ENCODE data around the gene SARM1.

SARM1 gene

DNA sequence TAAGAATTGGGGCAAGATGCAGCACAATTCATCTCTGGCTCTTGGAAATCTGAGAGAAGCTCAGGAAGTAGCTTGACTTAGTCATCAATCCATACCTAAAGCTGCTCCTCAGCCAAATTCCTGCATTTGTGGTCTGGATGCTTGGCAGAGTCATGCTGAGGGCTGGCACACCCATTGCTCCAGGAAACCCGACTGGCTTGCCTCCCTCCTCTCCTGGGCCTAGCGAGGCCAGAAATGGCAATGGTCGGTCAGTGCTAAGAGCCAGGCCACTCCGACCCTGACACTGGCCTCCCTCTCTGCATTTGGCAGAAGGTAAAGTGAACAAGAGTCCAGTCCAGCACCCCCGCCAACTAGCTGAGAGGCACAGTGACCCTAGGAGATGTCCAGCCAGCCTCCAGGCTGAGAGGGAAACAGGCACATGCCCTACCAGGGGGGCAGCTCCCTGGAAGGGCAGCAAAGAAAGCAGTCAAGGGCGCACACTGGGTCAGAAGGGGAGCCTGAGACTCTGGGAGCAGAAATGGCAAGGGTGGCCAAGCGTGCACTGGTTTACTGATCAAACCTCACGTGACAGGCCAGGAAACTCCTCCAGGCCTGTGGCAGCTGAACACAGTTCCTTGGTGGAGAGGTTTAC is 24.1 kb upstream of the SARM1 start:
- Histone ChIP-seq H2BK120ac (ENCODE audit: low read depth, low read length) (no peak overlapping the region), H3K27me3 (ENCODE audit: control insufficient read depth in 3 of 3, insufficient read depth in 3 of 3, low read depth in 1 of 3, low read length in 3 of 3) (no peaks in the 10 kb centered on the region), H3K23ac (ENCODE audit: low read depth, low read length, poor library complexity) (no peak overlapping the region), H3K4ac (ENCODE audit: low read length) (no peak overlapping the region), H2BK15ac (ENCODE audit: low read length) (no peak overlapping the region), H3K9ac (ENCODE audit: low read depth, low read length, poor library complexity) (no peak overlapping the region), H3K4me2 (ENCODE audit: insufficient read depth, low read length, poor library complexity, severe bottlenecking) (no peak overlapping the region), H3K9me3 (replicated peaks in 1 of 2; ENCODE audit: control insufficient read depth in 2 of 2, insufficient read depth in 1 of 2, low read depth in 1 of 2, low read length in 2 of 2) (no peaks in the 10 kb centered on the region), H3K4me3 (ENCODE audit: low read length in 2 of 2) (no peak overlapping the region), H3K4me1 (ENCODE audit: control insufficient read depth in 2 of 2, insufficient read depth in 1 of 2, low read depth in 1 of 2, low read length in 2 of 2) (peaks cover 0 to 6% of the 10 kb centered on the region in 2 donors), H2BK5ac (ENCODE audit: low read length) (no peak overlapping the region), H2AK5ac (ENCODE audit: low read depth, low read length) (no peak overlapping the region), H3K27ac (replicated peaks; ENCODE audit: low read length) (peak overlapping the region; percentile 21), H3K14ac (ENCODE audit: low read length) (no peak overlapping the region), H3K18ac (ENCODE audit: low read length) (no peak overlapping the region), H2BK12ac (ENCODE audit: low read length) (no peak overlapping the region), H4K91ac (ENCODE audit: low read depth, low read length, poor library complexity) (no peak overlapping the region), H3K36me3 (replicated peaks in 1 of 2; ENCODE audit: control insufficient read depth in 2 of 2, insufficient read depth in 2 of 2, low read length in 2 of 2) (peaks cover 68 to 99% of the 10 kb centered on the region in 2 donors), H4K8ac (ENCODE audit: low read depth, low read length) (no peak overlapping the region), H2AFZ (ENCODE audit: low read length) (no peak overlapping the region), H3K79me1 (ENCODE audit: low read depth, low read length) (no peaks in the 10 kb centered on the region)
- no CpG with 5 or more reads among the region's 8 CpGs for WGBS, 2 donors (ENCODE audit: extremely low coverage in 2 of 2, insufficient read length in 2 of 2, insufficient replicate concordance in 1 of 2)
- no peak for DNase-seq (ENCODE audit: low spot score)

- Histone ChIP-seq H3K14ac (ENCODE audit: low read length) (no peak overlapping the region), H3K23ac (ENCODE audit: low read depth, low read length, poor library complexity) (no peak overlapping the region), H2BK15ac (ENCODE audit: low read length) (no peak overlapping the region), H3K4me1 (ENCODE audit: control insufficient read depth in 2 of 2, insufficient read depth in 1 of 2, low read depth in 1 of 2, low read length in 2 of 2) (peaks cover 0 to 6% of the 10 kb centered on the region in 2 donors), H2AK5ac (ENCODE audit: low read depth, low read length) (no peak overlapping the region), H3K27ac (replicated peaks; ENCODE audit: low read length) (no peak overlapping the region), H2AFZ (ENCODE audit: low read length) (no peak overlapping the region), H4K91ac (ENCODE audit: low read depth, low read length, poor library complexity) (no peak overlapping the region), H3K27me3 (ENCODE audit: control insufficient read depth in 3 of 3, insufficient read depth in 3 of 3, low read depth in 1 of 3, low read length in 3 of 3) (no peaks in the 10 kb centered on the region), H3K9ac (ENCODE audit: low read depth, low read length, poor library complexity) (no peak overlapping the region), H3K4ac (ENCODE audit: low read length) (no peak overlapping the region), H2BK12ac (ENCODE audit: low read length) (no peak overlapping the region), H3K18ac (ENCODE audit: low read length) (no peak overlapping the region), H3K4me2 (ENCODE audit: insufficient read depth, low read length, poor library complexity, severe bottlenecking) (no peak overlapping the region), H2BK120ac (ENCODE audit: low read depth, low read length) (no peak overlapping the region), H3K79me1 (ENCODE audit: low read depth, low read length) (peaks cover 2% of the 10 kb centered on the region), H2BK5ac (ENCODE audit: low read length) (no peak overlapping the region), H4K8ac (ENCODE audit: low read depth, low read length) (no peak overlapping the region), H3K36me3 (replicated peaks in 1 of 2; ENCODE audit: control insufficient read depth in 2 of 2, insufficient read depth in 2 of 2, low read length in 2 of 2) (peaks cover 66 to 97% of the 10 kb centered on the region in 2 donors), H3K9me3 (replicated peaks in 1 of 2; ENCODE audit: control insufficient read depth in 2 of 2, insufficient read depth in 1 of 2, low read depth in 1 of 2, low read length in 2 of 2) (no peaks in the 10 kb centered on the region), H3K4me3 (ENCODE audit: low read length in 2 of 2) (no peak overlapping the region)
- DNase-seq (ENCODE audit: low spot score): no peak
- no CpG with 5 or more reads among the region's 3 CpGs for WGBS, 2 donors (ENCODE audit: extremely low coverage in 2 of 2, insufficient read length in 2 of 2, insufficient replicate concordance in 1 of 2)
Observed at GRCh38 chr17:28348979-28349378, 22.5 kb upstream of the SARM1 start.

GRCh38 chr17:28350271-28350670 is 21.2 kb upstream of the SARM1 start:
- H3K9me3 ChIP-seq (replicated peaks in 1 of 2; ENCODE audit: control insufficient read depth in 2 of 2, insufficient read depth in 1 of 2, low read depth in 1 of 2, low read length in 2 of 2): no peaks in the 10 kb centered on the region
- no peak overlapping the region for H2AFZ ChIP-seq (ENCODE audit: low read length)
- H4K8ac ChIP-seq (ENCODE audit: low read depth, low read length): no peak overlapping the region
- H3K4ac ChIP-seq (ENCODE audit: low read length): no peak overlapping the region
- H3K4me2 ChIP-seq (ENCODE audit: insufficient read depth, low read length, poor library complexity, severe bottlenecking): no peak overlapping the region
- peaks cover 63 to 97% of the 10 kb centered on the region in 2 donors for H3K36me3 ChIP-seq (replicated peaks in 1 of 2; ENCODE audit: control insufficient read depth in 2 of 2, insufficient read depth in 2 of 2, low read length in 2 of 2)
- no CpG with 5 or more reads among the region's 7 CpGs for WGBS, 2 donors (ENCODE audit: extremely low coverage in 2 of 2, insufficient read length in 2 of 2, insufficient replicate concordance in 1 of 2)
- no peak overlapping the region for H3K23ac ChIP-seq (ENCODE audit: low read depth, low read length, poor library complexity)
- H3K18ac ChIP-seq (ENCODE audit: low read length): no peak overlapping the region
- H3K9ac ChIP-seq (ENCODE audit: low read depth, low read length, poor library complexity): no peak overlapping the region
- H3K14ac ChIP-seq (ENCODE audit: low read length): no peak overlapping the region
- H3K27me3 ChIP-seq (ENCODE audit: control insufficient read depth in 3 of 3, insufficient read depth in 3 of 3, low read depth in 1 of 3, low read length in 3 of 3): no peaks in the 10 kb centered on the region
- peaks cover 0 to 6% of the 10 kb centered on the region in 2 donors for H3K4me1 ChIP-seq (ENCODE audit: control insufficient read depth in 2 of 2, insufficient read depth in 1 of 2, low read depth in 1 of 2, low read length in 2 of 2)
- H2BK120ac ChIP-seq (ENCODE audit: low read depth, low read length): no peak overlapping the region
- no peak overlapping the region for H3K27ac ChIP-seq (replicated peaks; ENCODE audit: low read length)
- no peak overlapping the region for H4K91ac ChIP-seq (ENCODE audit: low read depth, low read length, poor library complexity)
- H2AK5ac ChIP-seq (ENCODE audit: low read depth, low read length): no peak overlapping the region
- peaks cover 2% of the 10 kb centered on the region for H3K79me1 ChIP-seq (ENCODE audit: low read depth, low read length)
- H2BK15ac ChIP-seq (ENCODE audit: low read length): no peak overlapping the region
- DNase-seq (ENCODE audit: low spot score): no peak
- H2BK12ac ChIP-seq (ENCODE audit: low read length): no peak overlapping the region
- H3K4me3 ChIP-seq (ENCODE audit: low read length in 2 of 2): no peak overlapping the region
- H2BK5ac ChIP-seq (ENCODE audit: low read length): no peak overlapping the region

DNA sequence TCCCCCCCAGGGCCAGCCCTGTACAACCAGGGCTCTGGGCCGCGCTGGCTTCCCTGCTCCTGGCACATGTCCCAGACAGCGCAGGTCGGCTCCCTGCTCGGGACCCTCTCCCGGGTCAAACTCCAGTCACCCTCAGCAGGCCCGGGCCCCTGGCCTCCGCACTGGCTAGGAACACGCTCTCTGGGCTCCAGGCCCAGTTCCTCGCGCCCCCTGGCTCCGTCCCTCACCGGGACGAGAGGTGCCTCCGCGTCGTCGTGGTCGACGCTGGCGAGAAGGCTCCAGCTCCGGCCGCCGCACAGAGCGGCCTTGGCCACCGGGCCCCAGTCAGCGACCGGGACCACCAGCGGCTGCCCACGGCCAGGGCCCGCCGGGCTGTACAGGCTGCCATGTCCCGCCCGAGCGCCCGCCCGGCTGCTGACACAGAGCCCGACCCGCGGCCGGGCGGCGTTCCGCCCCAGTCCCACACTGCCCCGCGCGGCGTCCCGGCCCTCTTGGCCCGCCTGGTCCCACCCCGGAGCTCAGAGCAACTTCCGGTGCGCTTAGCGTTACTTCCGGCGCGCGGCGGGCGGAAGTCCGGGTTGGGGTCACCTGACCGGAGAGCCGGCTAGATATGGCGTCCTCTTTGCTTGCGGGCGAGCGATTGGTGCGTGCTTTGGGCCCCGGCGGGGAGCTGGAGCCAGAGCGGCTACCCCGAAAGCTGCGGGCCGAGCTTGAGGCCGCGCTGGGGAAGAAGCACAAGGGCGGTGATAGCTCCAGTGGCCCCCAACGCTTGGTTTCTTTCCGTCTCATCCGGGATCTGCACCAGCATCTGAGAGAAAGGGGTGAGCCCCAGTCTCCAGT is 14.2 kb upstream of the SARM1 start, which contains the start of gene POLDIP2:
Gene POLDIP2 (minus strand): TSS at position 467 of the 840 bp plus-strand sequence. CDS start 79 bp downstream, at position 388.
- peaks cover 4 to 6% of the 10 kb centered on the region in 2 donors for H3K4me1 ChIP-seq (ENCODE audit: control insufficient read depth in 2 of 2, insufficient read depth in 1 of 2, low read depth in 1 of 2, low read length in 2 of 2)
- no CpG with 5 or more reads among the region's 80 CpGs for WGBS, 2 donors (ENCODE audit: extremely low coverage in 2 of 2, insufficient read length in 2 of 2, insufficient replicate concordance in 1 of 2)
- peaks cover 9% of the 10 kb centered on the region for H3K79me1 ChIP-seq (ENCODE audit: low read depth, low read length)
- no peak within 1 kb of the TSS for H2BK12ac ChIP-seq (ENCODE audit: low read length)
- peak within 1 kb of the TSS; percentile 80 for H3K23ac ChIP-seq (ENCODE audit: low read depth, low read length, poor library complexity)
- DNase-seq (ENCODE audit: low spot score): peak; percentile 88
- H2AK5ac ChIP-seq (ENCODE audit: low read depth, low read length): peak within 1 kb of the TSS; percentile 76
- no peak within 1 kb of the TSS for H3K27ac ChIP-seq (replicated peaks; ENCODE audit: low read length)
- no peaks in the 10 kb centered on the region for H3K9me3 ChIP-seq (replicated peaks in 1 of 2; ENCODE audit: control insufficient read depth in 2 of 2, insufficient read depth in 1 of 2, low read depth in 1 of 2, low read length in 2 of 2)
- no peak within 1 kb of the TSS for H3K4ac ChIP-seq (ENCODE audit: low read length)
- H3K36me3 ChIP-seq (replicated peaks in 1 of 2; ENCODE audit: control insufficient read depth in 2 of 2, insufficient read depth in 2 of 2, low read length in 2 of 2): peaks cover 32 to 63% of the 10 kb centered on the region in 2 donors
- H3K4me3 ChIP-seq (ENCODE audit: low read length in 2 of 2): peak within 1 kb of the TSS; percentile 85 to 95
- H2BK5ac ChIP-seq (ENCODE audit: low read length): peak within 1 kb of the TSS; percentile 44
- H4K91ac ChIP-seq (ENCODE audit: low read depth, low read length, poor library complexity): no peak within 1 kb of the TSS
- no peak within 1 kb of the TSS for H3K14ac ChIP-seq (ENCODE audit: low read length)
- H3K4me2 ChIP-seq (ENCODE audit: insufficient read depth, low read length, poor library complexity, severe bottlenecking): peak within 1 kb of the TSS; percentile 76
- H4K8ac ChIP-seq (ENCODE audit: low read depth, low read length): no peak within 1 kb of the TSS
- H3K27me3 ChIP-seq (ENCODE audit: control insufficient read depth in 3 of 3, insufficient read depth in 3 of 3, low read depth in 1 of 3, low read length in 3 of 3): no peaks in the 10 kb centered on the region
- peak within 1 kb of the TSS; percentile 96 for H3K9ac ChIP-seq (ENCODE audit: low read depth, low read length, poor library complexity)
- peak within 1 kb of the TSS; percentile 87 for H2AFZ ChIP-seq (ENCODE audit: low read length)
- H2BK15ac ChIP-seq (ENCODE audit: low read length): no peak within 1 kb of the TSS
- peak within 1 kb of the TSS; percentile 92 for H3K18ac ChIP-seq (ENCODE audit: low read length)
- no peak within 1 kb of the TSS for H2BK120ac ChIP-seq (ENCODE audit: low read depth, low read length)

All from neuronal stem cell (in vitro differentiated cells).